ENCODE measurements around the gene GABRG3. TPM values are rescaled to one million over a fixed set of nuclear protein-coding genes. Genes with fewer than 3 reads are reported as not detected.

Gene GABRG3
- polyA plus RNA-seq, 1 donor (not counting 4 experiments of a cell fraction or from before 2014, with no cell fraction given), result not detected

- no peak overlapping the region for H3K4me3 ChIP-seq (ENCODE audit: control insufficient read depth in 2 of 3, extremely low read depth in 1 of 3, insufficient read depth in 2 of 3, low read depth in 1 of 3, low read length in 3 of 3)
- H3K4me2 ChIP-seq (ENCODE audit: control insufficient read depth, extremely low read depth, insufficient read depth, low read depth, low read length), result no peak overlapping the region
- TF ChIP-seq CTCF (optimal IDR thresholded peaks at IDR 0.05 in 1 of 3, IDR thresholded peaks at IDR 0.05 in 1 of 3, conservative IDR thresholded peaks at IDR 0.05 in 1 of 3; ENCODE audit: extremely low read depth in 1 of 3, insufficient read depth in 2 of 3, low read length in 3 of 3), result no peak
- TF ChIP-seq EZH2 (IDR thresholded peaks at IDR 0.05; ENCODE audit: low read length), result no peak
- H3K27me3 ChIP-seq (ENCODE audit: control insufficient read depth, extremely low read depth, insufficient read depth, low read length), result no peaks in the 10 kb centered on the region
- H4K20me1 ChIP-seq (ENCODE audit: control insufficient read depth, extremely low read depth, insufficient read depth, low read length), result no peaks in the 10 kb centered on the region
- DNase-seq (ENCODE audit: low read depth, low spot score), result no peak
- dilution Hi-C loops (cut with MboI; ENCODE audit: extremely low pct_ligation_motif_present, low sequenced_read_pairs), result no loop called here
- no peaks in the 10 kb centered on the region for H3K36me3 ChIP-seq (ENCODE audit: control insufficient read depth in 2 of 2, extremely low read depth in 1 of 2, insufficient read depth in 2 of 2, low read length in 2 of 2)
- no peak for FAIRE-seq
- H2AFZ ChIP-seq (ENCODE audit: control insufficient read depth, low read length), result no peak overlapping the region
- H3K9ac ChIP-seq (ENCODE audit: control insufficient read depth, extremely low read depth, insufficient read depth, low read length), result no peak overlapping the region
- H3K9me1 ChIP-seq (ENCODE audit: control insufficient read depth, extremely low read depth, insufficient read depth, low read length), result no peaks in the 10 kb centered on the region
- H3K79me2 ChIP-seq (ENCODE audit: control insufficient read depth, insufficient read depth, low read length), result no peaks in the 10 kb centered on the region
- no peaks in the 10 kb centered on the region for H3K4me1 ChIP-seq (ENCODE audit: control insufficient read depth, extremely low read depth, insufficient read depth, low read length)
- H3K9me3 ChIP-seq (ENCODE audit: control insufficient read depth, low read depth, low read length), result peaks cover 5% of the 10 kb centered on the region
- no peak overlapping the region for H3K27ac ChIP-seq (ENCODE audit: control insufficient read depth, insufficient read depth, low read length)
Measured at GRCh38 chr15:27179789-27180188, 208.8 kb downstream of the GABRG3 start.

GRCh38 chr15:27182561-27183110 is 211.7 kb downstream of the GABRG3 start:
- Histone ChIP-seq H3K4me1 (ENCODE audit: control insufficient read depth, extremely low read depth, insufficient read depth, low read length) (no peaks in the 10 kb centered on the region), H3K4me2 (ENCODE audit: control insufficient read depth, extremely low read depth, insufficient read depth, low read depth, low read length) (no peak overlapping the region), H3K9me3 (ENCODE audit: control insufficient read depth, low read depth, low read length) (peaks cover 3% of the 10 kb centered on the region), H4K20me1 (ENCODE audit: control insufficient read depth, extremely low read depth, insufficient read depth, low read length) (no peaks in the 10 kb centered on the region), H3K36me3 (ENCODE audit: control insufficient read depth in 2 of 2, extremely low read depth in 1 of 2, insufficient read depth in 2 of 2, low read length in 2 of 2) (no peaks in the 10 kb centered on the region), H3K9ac (ENCODE audit: control insufficient read depth, extremely low read depth, insufficient read depth, low read length) (no peak overlapping the region), H3K9me1 (ENCODE audit: control insufficient read depth, extremely low read depth, insufficient read depth, low read length) (no peaks in the 10 kb centered on the region), H3K4me3 (ENCODE audit: control insufficient read depth in 2 of 3, extremely low read depth in 1 of 3, insufficient read depth in 2 of 3, low read depth in 1 of 3, low read length in 3 of 3) (no peak overlapping the region), H3K79me2 (ENCODE audit: control insufficient read depth, insufficient read depth, low read length) (no peaks in the 10 kb centered on the region), H3K27ac (ENCODE audit: control insufficient read depth, insufficient read depth, low read length) (no peak overlapping the region), H3K27me3 (ENCODE audit: control insufficient read depth, extremely low read depth, insufficient read depth, low read length) (no peaks in the 10 kb centered on the region), H2AFZ (ENCODE audit: control insufficient read depth, low read length) (no peak overlapping the region)
- TF ChIP-seq EZH2 (IDR thresholded peaks at IDR 0.05; ENCODE audit: low read length) (no peak), CTCF (optimal IDR thresholded peaks at IDR 0.05 in 1 of 3, IDR thresholded peaks at IDR 0.05 in 1 of 3, conservative IDR thresholded peaks at IDR 0.05 in 1 of 3; ENCODE audit: extremely low read depth in 1 of 3, insufficient read depth in 2 of 3, low read length in 3 of 3) (no peak)
- no peak for FAIRE-seq
- dilution Hi-C loops (cut with MboI; ENCODE audit: extremely low pct_ligation_motif_present, low sequenced_read_pairs), result no loop called here
- DNase-seq (ENCODE audit: low read depth, low spot score), result no peak
